Kasumi-1 (cell line): Measurements from ENCODE around the gene CDC42BPB.
"Not testable (repeated sequence)": the region's sequence is repeated elsewhere in the genome, so short reads cannot be mapped to it uniquely, and the experiment has no call there.

Experiments
- DNase-seq, 2 experiments: peaks; one replicate each; lab custom pipeline; 2025; lab: John Stamatoyannopoulos, UW

Gene CDC42BPB

GRCh38 chr14:102898776-102899515 is 158.4 kb downstream of the CDC42BPB start:
- DNase-seq, result no peak

GRCh38 chr14:102898298-102898697 is 159.1 kb downstream of the CDC42BPB start:
- no peak for DNase-seq

- DNase-seq, result no peak
Observed at GRCh38 chr14:102897299-102898027, 159.9 kb downstream of the CDC42BPB start.

GRCh38 chr14:102896735-102897134 is 160.6 kb downstream of the CDC42BPB start:
- not testable (repeated sequence) for DNase-seq

GRCh38 chr14:102893452-102893851 is 163.9 kb downstream of the CDC42BPB start:
- no peak for DNase-seq

- no peak for DNase-seq
Observed at GRCh38 chr14:102892651-102893050, 164.7 kb downstream of the CDC42BPB start.

- no peak for DNase-seq
Observed at GRCh38 chr14:102891556-102891955, 165.8 kb downstream of the CDC42BPB start.

- DNase-seq, result no peak
Observed at GRCh38 chr14:102891111-102891510, 166.2 kb downstream of the CDC42BPB start.

GRCh38 chr14:102889615-102890014 is 167.7 kb downstream of the CDC42BPB start:
- no peak for DNase-seq

- DNase-seq, result no peak
Observed at GRCh38 chr14:102888748-102889147, 168.6 kb downstream of the CDC42BPB start.

- no peak for DNase-seq
Observed at GRCh38 chr14:102885737-102886447, 171.5 kb downstream of the CDC42BPB start.

- DNase-seq, result no peak
Observed at GRCh38 chr14:102883554-102883953, 173.8 kb downstream of the CDC42BPB start.

- DNase-seq, result no peak
Observed at GRCh38 chr14:102883089-102883541, 174.2 kb downstream of the CDC42BPB start.
